GM19438 (cell line): Measurements from ENCODE around the gene SERF1B.
A peak's percentile ranks its signal among the peaks of the same experiment; 100 is the strongest.
"Not testable (repeated sequence)": the region's sequence is repeated elsewhere in the genome, so short reads cannot be mapped to it uniquely, and the experiment has no call there.

Experiments used
- ATAC-seq: cut with Tn5 transposase; IDR thresholded peaks from one replicate; pipeline ENCODE4 v1.9.1; 2021; ENCODE audit warnings: low read depth; ENCODE audit not compliant: unreplicated experiment

The SERF1B gene

DNA sequence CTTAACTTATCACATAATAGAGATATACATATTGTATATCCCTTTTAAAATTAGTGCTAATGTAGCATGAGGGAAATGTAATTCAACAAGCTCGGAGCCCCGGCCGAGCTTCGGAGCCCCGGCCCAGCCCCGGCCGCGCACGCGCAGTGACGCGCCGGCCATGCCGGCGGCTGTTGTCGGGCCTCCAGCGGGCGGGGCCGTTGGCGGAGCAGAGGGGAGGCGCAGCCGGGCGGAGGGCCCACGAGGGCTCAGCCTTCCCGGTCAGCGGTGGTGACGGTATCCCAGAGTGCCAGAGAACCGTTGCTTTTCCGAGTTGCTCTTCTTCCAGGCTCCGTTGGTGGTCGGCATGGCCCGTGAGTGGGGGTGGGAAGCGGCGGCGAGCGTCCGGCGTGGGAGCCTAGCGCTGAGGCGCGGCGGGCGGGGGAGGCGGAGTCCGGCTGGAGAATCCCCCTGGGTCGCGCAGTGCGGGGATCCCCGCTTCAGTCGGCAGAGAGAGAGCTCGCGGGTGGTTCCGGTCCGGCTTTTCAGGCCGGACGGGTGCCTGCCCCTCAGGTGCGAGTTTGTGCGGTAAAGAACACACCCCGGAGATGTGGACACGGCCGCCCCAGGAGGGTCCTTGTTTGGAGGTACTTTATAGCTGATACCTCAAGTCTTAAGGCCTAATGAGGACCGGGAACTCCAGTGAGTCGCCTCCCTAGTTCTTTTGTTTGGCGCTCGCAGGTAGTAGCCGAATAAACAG is at the start of gene SERF1B:
Gene SERF1B (plus strand): TSS at position 146 of the 739 bp plus-strand sequence. CDS start 201 bp downstream, at position 347.
- ATAC-seq, result peak; percentile 87

DNA sequence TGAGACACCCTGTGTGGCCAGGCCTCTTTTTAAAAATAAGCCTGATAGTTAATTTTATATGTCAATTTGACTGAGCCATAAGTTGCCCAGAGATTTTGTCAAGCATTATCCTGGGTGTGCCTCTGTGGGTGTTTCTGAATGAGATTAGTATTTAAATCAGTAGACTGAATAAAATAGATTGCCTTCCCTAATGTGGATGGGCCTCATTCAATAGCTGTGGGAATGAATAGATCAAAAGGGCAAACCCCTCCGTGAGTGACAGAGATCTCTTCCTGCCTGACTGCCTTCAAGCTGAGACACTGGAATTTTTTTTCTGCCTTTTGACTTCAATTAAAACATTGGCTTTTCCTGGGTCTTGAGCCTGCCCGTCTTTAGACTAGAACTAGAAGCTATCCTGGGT is 33.3 kb upstream of the SERF1B start:
- ATAC-seq, result not testable (repeated sequence)

DNA sequence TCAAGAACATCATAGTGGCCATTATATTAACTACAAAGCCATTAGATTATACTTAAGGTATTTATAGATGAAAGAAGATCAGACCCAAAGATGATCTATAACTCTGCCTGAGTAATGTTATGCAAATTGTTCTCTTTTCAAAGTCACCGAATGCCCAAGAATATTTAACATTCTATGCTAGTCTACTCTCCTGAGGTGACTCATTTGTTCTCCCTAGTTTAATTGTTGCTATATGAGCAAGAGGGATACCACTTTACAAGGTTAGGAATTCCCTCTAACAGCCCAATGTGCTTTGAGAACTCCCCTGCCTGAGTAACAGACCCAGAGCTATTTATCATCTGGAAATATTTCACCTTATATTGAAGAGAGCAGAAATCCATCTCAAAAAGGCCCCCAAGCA is 29.5 kb upstream of the SERF1B start:
- ATAC-seq, result not testable (repeated sequence)

DNA sequence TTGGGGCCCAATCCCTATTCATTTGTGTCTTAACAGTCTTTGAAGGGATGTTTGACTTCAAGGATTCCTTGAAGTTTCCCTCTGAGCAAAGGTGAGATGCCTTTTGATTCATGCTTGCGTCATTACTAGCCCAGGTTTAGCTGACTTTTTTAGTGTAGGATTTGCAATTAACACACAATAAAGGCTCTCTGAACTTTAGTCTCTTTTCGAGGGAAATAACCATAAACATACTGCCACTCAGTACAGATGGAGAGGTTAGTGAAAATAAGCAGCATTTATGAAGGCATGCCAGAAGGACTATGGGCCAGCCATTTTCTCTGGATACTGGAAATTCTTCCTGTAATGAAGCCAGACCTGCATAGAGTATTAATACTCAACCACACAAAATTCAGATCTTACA is 4.4 kb upstream of the SERF1B start:
- not testable (repeated sequence) for ATAC-seq

DNA sequence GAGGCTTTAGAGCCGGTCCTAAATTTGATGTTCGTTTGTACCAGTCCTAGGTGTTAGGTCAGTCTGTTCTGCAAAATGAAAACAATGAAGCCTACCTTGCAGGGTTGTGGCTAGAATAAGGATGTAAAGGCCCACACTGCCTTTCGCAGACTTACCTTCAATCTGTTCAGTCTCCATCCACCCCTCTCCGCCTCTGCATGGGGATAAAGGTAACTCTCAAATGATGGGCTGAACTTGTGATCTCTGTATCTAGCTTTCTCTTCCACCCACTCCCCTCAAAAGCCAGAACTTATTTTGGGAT is 744 bp downstream of the SERF1B start:
- ATAC-seq, result not testable (repeated sequence)

DNA sequence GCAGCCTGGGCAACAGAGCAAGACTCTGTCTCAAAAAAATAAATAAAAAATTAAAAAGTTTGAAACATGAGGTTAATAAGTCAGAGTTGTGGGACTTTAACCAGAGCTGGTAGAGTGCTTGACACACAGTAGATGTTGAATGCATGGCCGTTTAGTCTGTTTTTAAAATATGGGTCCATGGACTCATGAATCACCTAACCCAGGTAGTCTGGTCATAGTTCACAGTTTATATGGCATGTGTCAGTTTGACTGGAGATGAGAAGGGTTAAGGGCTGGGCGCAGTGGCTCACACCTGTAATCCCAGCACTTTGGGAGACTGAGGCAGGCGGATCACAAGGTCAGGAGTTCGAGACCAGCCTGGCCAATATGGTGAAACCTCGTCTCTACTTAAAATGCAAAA is 6.2 kb downstream of the SERF1B start:
- ATAC-seq, result not testable (repeated sequence)

DNA sequence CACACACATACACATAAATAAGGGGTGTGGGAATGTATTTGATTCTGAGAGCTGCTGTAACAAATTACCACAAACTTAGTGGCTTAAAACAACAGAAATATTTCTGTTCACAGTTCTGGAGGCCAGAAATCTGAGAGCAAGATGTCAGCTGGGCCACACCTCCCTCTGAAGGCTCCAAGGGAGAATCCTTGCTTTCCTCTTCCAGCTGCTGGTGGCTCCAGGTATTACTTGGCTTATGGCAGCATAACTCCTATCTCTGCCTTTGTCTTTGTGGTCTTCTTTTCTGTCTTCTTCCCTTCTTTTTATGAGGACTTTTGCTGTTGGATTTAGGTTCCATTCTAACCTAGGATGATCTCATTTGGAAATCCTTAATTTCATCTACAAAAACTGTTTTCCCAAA is 16.4 kb downstream of the SERF1B start:
- not testable (repeated sequence) for ATAC-seq

DNA sequence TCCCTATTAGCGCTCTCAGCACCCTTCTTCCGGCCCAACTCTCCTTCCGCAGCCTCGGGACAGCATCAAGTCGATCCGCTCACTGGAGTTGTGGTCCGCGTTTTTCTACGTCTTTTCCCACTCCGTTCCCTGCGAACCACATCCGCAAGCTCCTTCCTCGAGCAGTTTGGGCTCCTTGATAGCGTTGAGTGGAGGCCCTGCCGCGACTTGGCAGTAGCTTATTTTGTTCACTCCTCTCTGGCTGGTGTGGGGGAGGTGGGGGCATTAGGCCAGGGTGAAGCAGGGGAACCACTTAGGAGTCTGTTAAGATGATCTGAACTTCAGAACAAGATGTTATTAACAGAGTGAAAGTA is 24.7 kb downstream of the SERF1B start:
- ATAC-seq, result peak; percentile 43

DNA sequence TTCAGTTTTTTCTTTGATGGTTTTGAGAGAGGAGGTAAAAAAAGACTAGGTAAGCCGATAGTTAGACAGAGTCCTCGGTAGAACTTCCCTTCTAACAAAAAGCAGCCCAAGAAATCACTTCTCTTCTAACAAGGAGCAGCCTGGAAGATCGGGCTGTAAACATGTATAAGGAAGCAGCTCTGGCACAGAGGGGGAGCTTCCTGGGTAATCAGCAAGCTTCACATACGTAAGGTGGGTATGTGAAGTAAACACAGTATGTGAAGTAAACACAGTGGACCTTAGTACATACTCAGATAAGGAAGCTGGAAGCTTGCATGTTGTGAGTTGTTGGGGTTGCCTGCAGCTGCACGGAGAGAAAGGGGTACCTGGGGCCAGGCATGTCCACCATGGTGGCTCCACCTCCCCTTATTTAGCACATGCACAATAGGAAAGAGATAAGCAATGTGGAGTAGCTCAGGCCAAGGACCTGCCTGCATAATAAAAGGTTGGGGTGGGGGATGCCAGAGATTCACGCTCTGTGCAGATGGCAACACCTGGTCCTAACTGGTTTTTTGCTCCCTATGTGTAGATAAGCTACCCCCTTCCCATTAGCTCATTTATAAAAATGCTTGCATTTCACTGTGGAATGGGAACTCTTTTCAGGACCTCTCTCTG is 31.4 kb downstream of the SERF1B start:
- ATAC-seq, result not testable (repeated sequence)

DNA sequence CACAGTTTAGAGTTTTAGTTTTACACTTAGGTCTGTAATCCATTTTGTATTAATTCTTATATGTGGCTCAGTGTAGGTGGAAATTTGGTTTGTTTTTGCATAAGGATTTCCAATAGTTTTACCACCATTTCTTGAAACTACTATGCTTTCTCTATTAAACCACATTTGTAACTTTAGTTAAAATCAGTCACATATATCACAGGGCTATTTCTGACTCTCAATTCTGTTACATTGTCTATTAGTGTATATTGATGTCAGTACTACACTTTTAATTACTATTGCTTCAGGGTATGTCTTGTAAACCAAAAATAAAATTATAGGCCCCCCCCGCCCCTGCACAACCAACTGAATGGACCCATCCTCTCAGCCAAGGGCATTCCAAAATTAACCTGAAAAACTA is 32.1 kb downstream of the SERF1B start:
- ATAC-seq, result not testable (repeated sequence)

DNA sequence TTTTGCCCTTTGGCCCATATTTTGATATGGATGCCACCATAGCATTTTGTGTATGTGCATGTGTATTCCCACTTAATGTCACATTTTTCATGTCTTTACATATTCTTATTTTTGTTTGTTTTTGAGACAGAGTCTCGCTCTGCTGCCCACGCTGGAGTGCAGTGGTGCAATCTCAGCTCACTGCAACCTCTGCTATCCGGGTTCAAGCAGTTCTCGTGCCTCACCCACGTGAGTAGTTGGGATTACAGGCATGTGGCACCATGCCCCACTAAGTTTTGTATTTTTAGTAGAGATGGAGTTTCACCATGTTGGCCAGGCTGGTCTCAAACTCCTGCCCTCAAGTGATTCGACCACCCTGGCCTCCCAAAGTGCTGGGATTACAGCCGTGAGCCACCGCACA is 52.6 kb downstream of the SERF1B start:
- ATAC-seq, result not testable (repeated sequence)

DNA sequence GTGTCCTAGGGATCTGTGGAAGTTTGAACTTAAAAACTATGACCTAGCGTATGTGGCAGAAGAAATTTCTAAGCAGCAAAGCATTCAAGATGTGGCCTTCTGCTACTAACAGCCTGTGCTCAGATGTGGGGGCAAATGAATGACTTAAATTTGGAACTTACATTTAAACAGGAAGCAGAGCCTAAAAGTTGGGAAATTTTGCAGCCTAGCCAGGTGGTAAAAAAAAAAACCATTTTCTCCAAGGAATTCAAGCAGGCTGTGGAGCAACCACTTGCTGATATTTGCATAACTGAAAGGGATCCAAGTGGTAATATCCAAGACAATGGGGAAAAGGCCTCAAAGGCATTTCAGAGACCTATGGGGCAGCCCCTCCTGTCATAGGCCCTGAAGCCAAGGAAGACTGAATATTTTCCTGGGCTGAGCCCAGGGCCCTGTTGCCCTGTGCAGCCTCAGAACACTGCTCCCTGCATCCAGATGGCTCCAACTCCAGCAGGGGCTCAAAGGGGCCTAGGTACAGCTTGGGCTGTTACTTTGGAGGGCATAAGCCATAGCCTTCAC is 63.9 kb downstream of the SERF1B start:
- not testable (repeated sequence) for ATAC-seq

DNA sequence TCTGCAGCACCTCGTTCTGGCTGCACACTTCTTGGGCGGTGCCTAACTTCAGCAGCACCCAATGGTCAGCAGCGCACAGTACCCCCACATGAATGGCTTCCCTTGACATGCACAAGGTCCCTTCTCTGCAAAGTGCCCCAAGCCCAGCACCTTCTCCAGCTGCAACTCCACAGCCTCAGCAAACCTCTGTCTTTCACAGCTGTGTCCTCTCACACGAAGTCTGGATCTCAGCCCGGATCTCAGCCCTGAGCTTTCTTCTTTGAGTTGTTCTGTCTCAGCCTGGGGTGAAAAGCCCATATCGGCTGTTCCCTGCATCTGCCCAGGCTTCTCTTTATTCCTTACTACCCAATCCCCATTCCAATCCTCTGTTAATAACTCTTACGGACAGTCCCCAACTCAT is 66.7 kb downstream of the SERF1B start:
- not testable (repeated sequence) for ATAC-seq
